Activated CD4-positive, alpha-beta memory T cell treated with anti-CD3 and anti-CD28 coated beads for 36 hours (primary cell): ENCODE results near the gene CTIF. TPM values are rescaled to one million over a fixed set of nuclear protein-coding genes. Genes with fewer than 3 reads are reported as not detected.

Experiments used
- CTCF ChIA-PET: fragments of 350-600 bp; sonication (Branson Sonifier 250); formaldehyde crosslinking; loops from one replicate; lab custom pipeline; 2021; ENCODE audit warnings: antibody characterized with exemption, inconsistent platforms; lab: Charles Lee
- POLR2A ChIA-PET: fragments of 350-600 bp; sonication (Branson Sonifier 250); formaldehyde crosslinking; loops from one replicate; lab custom pipeline; 2021; ENCODE audit warnings: antibody characterized with exemption; lab: Charles Lee
- DNase-seq: peaks from one replicate; pipeline ENCODE4 v3.0.0-alpha.2; 2020
- H3K27ac Mint-ChIP-seq: one replicate; pipeline ENCODE4 v1.8.0; 2021; ENCODE audit warnings: mixed read lengths
- H3K27me3 Mint-ChIP-seq: one replicate; pipeline ENCODE4 v1.8.0; 2021; ENCODE audit warnings: mixed read lengths
- H3K36me3 Mint-ChIP-seq: one replicate; pipeline ENCODE4 v1.8.0; 2021; ENCODE audit warnings: mixed read lengths
- H3K4me1 Mint-ChIP-seq: one replicate; pipeline ENCODE4 v1.8.0; 2021; ENCODE audit warnings: low read depth, mixed read lengths
- H3K4me3 Mint-ChIP-seq: one replicate; pipeline ENCODE4 v1.8.0; 2021; ENCODE audit warnings: mild to moderate bottlenecking, mixed read lengths
- H3K9me3 Mint-ChIP-seq: one replicate; pipeline ENCODE4 v1.8.0; 2021; ENCODE audit warnings: mixed read lengths
- intact Hi-C: fragments of 100-400 bp; cut with micrococcal nuclease; formaldehyde crosslinking; loops from one replicate; pipeline ENCODE4 v1.15.1; 2023
- total RNA-seq, 2 experiments: library from RNA; stranded (reverse); gene quantifications; one replicate each; pipeline ENCODE4 v1.2.3, GENCODE V29; 2021

The CTIF gene
- total RNA-seq, 2 experiments from 2014 or later, result 4.6 to 5.8 TPM

DNA sequence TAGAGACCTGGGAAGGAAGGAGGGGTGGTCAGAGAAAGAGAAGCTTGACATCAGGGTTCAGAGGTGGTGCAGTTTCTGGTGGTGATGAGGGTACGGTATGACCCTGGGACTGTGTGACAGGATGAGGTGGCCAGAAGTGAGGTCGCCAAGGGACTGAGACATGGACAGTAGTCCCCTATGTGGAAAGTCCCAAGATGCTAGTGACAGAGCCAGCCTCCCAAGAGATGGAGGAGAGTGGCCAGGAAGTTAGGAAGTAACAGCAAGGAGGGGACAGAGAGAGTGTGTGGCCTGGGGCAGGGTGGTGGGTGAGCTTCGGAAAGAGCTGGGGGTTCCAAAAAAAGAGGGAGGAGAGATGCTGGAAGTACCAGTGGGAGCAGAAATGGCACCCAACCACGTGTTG lies 345.9 kb downstream of the CTIF start:
- no peak overlapping the region for H3K4me3 Mint-ChIP-seq
- POLR2A ChIA-PET, result interaction anchor here (0.6 kb wide), 1 partner anchor 78 kb away, joined by 3 read pairs; no protein-coding TSS in a partner anchor

DNA sequence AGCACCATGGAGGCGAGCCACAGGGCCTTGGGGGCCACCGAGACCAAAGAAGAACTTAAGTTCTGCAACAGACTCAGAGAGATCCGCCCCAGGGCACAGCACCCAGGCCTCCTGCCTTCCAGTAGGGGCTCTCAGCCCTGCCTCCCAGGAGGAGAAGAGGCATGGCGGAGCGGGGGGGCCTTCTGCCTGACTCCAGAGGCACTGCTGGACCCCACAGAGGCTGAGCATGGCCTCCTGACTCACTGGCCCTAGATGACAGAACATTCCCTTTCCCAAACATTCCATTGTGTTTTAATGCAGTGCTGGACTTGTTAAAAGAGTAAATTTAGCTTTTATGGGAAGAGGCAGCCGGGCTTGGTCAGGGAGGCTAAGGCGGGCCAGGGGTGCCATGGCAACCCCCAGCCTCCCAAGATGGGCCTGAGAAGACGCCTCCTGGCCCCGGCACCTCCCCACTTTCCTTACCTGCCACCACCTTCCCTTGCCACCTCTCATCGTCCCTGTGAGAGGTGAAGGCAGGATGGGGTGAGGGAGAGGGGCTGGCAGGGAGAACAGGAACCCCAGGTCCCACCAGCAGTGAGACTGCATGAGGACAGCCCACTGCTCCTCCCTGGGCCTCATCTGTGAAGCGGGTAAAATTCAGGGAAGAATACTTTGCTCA lies 346.6 kb downstream of the CTIF start:
- Mint-ChIP-seq H3K36me3 (no peaks in the 10 kb centered on the region), H3K9me3 (no peaks in the 10 kb centered on the region), H3K27ac (no peak overlapping the region), H3K27me3 (no peaks in the 10 kb centered on the region), H3K4me1 (no peaks in the 10 kb centered on the region), H3K4me3 (no peak overlapping the region)
- intact Hi-C loops, result no loop called here
- ChIA-PET CTCF (no interaction called here), POLR2A (no interaction called here)
- DNase-seq, result no peak

More for the DNA sequence above, 345.9 kb downstream of the CTIF start:
- Mint-ChIP-seq H3K4me1 (no peaks in the 10 kb centered on the region), H3K36me3 (no peaks in the 10 kb centered on the region), H3K27ac (no peak overlapping the region), H3K9me3 (no peaks in the 10 kb centered on the region), H3K27me3 (no peaks in the 10 kb centered on the region)
- CTCF ChIA-PET, result no interaction called here
- intact Hi-C loops, result no loop called here
- no peak for DNase-seq

DNA sequence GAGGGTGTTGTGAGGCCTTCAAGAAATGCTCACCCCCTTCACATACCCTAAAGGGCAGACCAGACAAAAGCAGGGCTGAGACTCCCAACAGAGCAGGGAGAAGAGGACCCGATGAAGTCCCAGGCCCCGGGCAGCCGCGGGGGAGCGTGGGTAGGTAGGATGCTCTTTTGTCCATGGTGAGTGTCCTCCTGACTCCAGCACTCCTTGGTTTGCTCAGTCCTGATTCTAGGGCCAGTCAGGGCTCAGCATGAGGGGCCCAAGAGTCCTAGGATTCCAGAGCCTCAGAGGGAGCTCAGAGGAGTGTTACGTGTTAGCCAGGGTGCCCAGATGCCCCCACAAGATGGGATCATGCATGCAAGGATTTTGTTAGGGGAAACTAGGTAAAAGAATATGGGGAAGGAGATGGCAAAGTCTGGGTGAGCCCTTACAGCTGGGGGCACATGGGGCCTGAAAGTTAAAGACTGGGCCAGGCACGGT lies 347.1 kb downstream of the CTIF start:
- H3K4me1 Mint-ChIP-seq, result no peaks in the 10 kb centered on the region
- no peaks in the 10 kb centered on the region for H3K36me3 Mint-ChIP-seq
- DNase-seq, result no peak
- H3K27me3 Mint-ChIP-seq, result no peaks in the 10 kb centered on the region
- H3K27ac Mint-ChIP-seq, result no peak overlapping the region
- no peak overlapping the region for H3K4me3 Mint-ChIP-seq
- CTCF ChIA-PET, result no interaction called here
- intact Hi-C loops, result no loop called here
- H3K9me3 Mint-ChIP-seq, result no peaks in the 10 kb centered on the region
- POLR2A ChIA-PET, result no interaction called here

DNA sequence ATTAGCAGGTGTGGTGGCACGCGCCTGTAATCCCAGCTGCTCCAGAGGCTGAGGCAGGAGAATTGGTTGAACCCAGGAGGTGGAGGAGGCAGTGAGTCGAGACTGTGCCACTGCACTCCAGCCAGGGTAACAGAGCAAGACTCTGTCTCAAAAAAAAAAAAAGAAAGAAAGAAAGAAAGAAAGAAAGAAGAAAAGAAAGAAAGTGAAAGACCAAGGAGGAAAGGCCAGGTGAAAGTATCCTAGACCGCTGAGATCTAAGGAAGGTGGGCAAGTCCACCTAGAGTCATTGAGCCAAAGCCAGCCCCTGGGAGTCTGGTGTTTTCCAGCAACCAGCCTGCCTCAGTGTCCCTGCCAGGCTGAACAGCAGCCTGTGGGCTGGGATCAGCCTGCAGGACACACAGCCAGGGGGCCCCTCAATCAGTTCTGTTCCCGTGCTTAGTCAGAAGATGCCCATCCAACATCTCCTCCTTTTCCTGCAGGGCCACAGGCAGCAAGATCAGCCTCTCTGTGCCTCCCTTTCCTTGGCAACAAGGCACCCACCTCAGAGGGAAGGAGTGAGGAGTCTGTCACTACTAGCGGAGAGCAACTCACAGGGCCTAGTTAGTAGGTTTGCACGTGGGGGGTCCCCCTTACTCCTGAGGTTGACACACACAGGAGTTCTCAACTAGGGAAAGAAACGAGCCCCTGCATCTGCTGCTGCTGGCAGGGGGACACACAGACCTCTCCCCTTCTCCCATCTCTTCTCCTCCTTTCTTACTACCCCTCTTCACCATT lies 347.9 kb downstream of the CTIF start:
- no peaks in the 10 kb centered on the region for H3K36me3 Mint-ChIP-seq
- H3K9me3 Mint-ChIP-seq, result no peaks in the 10 kb centered on the region
- no peak overlapping the region for H3K4me3 Mint-ChIP-seq
- no peak overlapping the region for H3K27ac Mint-ChIP-seq
- no peaks in the 10 kb centered on the region for H3K27me3 Mint-ChIP-seq
- ChIA-PET POLR2A (no interaction called here), CTCF (no interaction called here)
- no peaks in the 10 kb centered on the region for H3K4me1 Mint-ChIP-seq
- DNase-seq, result no peak
- intact Hi-C loops, result no loop called here

DNA sequence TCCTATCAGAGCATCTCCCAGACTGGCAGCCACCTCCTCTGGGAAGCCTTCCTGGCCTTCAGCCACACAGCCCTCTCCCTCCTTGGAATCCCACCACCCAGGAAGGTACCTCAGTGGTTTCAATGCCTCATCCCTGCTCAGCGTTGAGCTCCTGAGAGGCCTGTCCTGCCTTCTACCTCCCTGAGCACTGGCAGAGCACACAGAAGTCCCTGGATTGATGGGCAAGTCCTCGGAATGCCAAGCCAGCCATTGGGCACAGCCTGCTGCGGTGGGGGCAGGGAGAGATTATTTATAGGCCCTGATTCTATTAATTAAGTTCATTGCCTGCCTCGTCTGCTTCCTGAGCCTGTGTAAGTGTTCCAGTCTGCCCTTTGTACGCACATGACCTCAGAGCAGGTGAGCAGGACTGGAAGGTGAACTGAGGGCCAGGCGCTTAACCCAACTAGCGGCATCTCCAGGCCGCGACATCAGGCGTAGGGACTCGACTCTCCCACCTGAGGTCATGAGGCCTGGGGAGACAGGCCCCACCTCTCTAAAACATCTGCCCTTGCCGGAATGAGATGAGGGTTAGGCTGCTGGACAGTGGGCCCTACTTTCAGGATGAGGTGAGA lies 348.6 kb downstream of the CTIF start:
- POLR2A ChIA-PET, result no interaction called here

DNA sequence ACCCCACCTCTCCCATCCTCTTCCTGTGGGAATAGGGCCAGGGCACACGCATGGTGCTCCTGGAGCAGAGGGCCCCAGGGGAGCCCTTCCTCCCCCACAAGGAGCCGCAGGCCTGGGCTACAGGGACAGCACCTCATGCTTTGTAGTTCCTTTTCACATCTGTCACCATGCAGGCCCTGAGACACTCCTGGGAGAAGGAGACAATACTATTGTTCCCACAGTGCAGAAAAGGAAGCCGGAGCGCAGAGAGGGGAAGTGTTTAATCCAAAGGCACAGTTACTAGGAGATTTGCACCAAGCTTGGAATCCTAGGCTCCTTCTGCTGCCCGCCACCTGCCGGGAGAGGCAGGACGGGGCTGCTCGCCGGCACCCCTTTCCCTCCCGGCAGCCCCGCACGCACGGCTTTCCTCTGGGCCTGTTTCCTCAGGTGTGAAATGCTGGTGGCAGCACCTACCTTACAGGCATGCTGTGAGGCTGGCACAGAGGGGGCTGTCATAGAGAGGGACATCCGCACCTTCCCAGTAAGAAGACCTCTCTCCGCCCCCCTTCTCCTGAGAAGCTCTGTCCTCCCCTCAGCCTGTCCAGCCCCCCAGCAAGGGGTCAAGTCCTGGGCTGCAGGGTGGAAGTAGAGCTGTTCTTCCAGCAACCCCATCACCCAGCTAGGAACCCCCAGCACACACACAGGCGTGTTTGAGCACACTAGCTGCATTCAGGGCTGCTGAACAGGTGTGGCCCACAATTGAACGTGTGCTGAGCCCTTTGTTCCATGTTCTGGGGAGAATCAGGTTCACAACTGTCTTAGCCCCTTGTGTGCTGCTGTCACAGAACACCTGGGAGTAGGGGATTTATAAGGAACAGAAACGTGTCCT lies 349.3 kb downstream of the CTIF start:
- H3K4me3 Mint-ChIP-seq, result no peak overlapping the region
- intact Hi-C loops, result no loop called here
- no peak for DNase-seq
- CTCF ChIA-PET, result no interaction called here
- H3K27me3 Mint-ChIP-seq, result no peaks in the 10 kb centered on the region
- no peak overlapping the region for H3K27ac Mint-ChIP-seq
- POLR2A ChIA-PET, result no interaction called here
- no peaks in the 10 kb centered on the region for H3K9me3 Mint-ChIP-seq
- H3K36me3 Mint-ChIP-seq, result no peaks in the 10 kb centered on the region
- no peaks in the 10 kb centered on the region for H3K4me1 Mint-ChIP-seq

More for the DNA sequence above, 348.6 kb downstream of the CTIF start:
- Mint-ChIP-seq H3K9me3 (no peaks in the 10 kb centered on the region), H3K4me1 (no peaks in the 10 kb centered on the region), H3K4me3 (no peak overlapping the region), H3K27me3 (no peaks in the 10 kb centered on the region), H3K27ac (no peak overlapping the region), H3K36me3 (no peaks in the 10 kb centered on the region)
- CTCF ChIA-PET, result no interaction called here
- DNase-seq, result no peak
- intact Hi-C loops, result no loop called here

DNA sequence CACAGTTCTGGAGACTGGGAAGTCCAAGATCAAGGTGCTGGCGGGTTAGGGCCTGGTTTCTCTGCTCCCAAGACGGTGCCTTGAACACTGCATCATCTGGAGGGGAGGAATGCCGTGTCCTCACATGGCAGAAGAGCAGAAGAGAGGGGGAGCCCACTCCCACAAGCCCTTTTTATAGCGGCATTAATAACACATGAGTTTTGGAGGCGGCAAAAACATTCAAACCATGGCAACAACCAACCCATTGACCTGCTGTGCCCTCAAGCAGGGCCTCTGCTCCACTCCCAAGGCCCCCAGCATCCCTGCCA lies 349.9 kb downstream of the CTIF start:
- DNase-seq, result no peak
- H3K4me3 Mint-ChIP-seq, result no peak overlapping the region
- ChIA-PET CTCF (no interaction called here), POLR2A (no interaction called here)
- H3K27me3 Mint-ChIP-seq, result no peaks in the 10 kb centered on the region
- no peaks in the 10 kb centered on the region for H3K4me1 Mint-ChIP-seq
- H3K9me3 Mint-ChIP-seq, result no peaks in the 10 kb centered on the region
- H3K36me3 Mint-ChIP-seq, result no peaks in the 10 kb centered on the region
- intact Hi-C loops, result no loop called here
- H3K27ac Mint-ChIP-seq, result no peak overlapping the region

DNA sequence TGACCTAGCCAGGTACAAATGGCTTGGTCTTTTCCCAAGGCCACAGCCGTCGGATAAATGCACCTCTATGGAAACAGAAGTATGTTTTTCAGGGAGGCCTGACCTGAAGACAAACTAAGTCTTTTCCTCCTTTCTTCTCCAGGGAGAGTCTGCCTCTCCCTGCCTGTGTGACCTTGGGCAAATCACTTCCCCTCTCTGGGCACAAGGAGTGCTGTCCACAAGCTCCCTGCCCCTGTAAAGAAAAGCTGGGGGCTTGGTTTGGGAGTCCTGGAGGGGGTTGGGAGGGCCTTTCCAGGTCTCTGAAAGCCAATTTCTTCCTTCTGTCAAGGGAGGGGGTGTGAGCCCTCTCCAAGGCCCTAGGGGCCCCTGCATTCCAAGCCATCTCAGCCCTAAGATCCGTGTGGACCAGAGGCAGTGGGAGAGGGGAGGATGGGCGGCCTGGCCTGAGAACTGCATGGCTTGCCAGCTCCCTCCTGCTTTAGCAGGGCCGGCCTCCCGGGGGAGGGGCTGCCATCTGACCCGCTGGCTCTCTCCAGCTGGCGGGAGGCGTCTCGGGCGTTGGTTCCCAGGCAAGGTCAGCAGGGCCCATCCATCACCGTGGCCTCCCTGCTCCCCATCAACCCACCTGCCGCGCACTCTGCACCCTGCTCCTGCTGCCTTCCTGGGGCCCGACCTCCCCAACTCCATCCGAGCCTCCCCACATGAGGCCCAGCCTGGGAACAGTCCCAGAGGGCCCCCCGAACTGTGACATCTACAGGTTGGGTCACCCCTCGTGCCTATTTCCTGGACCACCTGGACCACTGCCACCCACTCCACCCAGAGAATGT lies 350.5 kb downstream of the CTIF start:
- POLR2A ChIA-PET, result no interaction called here
- no peaks in the 10 kb centered on the region for H3K27me3 Mint-ChIP-seq
- no peak overlapping the region for H3K27ac Mint-ChIP-seq
- intact Hi-C loops, result no loop called here
- CTCF ChIA-PET, result no interaction called here
- no peaks in the 10 kb centered on the region for H3K36me3 Mint-ChIP-seq
- H3K4me3 Mint-ChIP-seq, result no peak overlapping the region
- no peak for DNase-seq
- no peaks in the 10 kb centered on the region for H3K9me3 Mint-ChIP-seq
- H3K4me1 Mint-ChIP-seq, result no peaks in the 10 kb centered on the region

DNA sequence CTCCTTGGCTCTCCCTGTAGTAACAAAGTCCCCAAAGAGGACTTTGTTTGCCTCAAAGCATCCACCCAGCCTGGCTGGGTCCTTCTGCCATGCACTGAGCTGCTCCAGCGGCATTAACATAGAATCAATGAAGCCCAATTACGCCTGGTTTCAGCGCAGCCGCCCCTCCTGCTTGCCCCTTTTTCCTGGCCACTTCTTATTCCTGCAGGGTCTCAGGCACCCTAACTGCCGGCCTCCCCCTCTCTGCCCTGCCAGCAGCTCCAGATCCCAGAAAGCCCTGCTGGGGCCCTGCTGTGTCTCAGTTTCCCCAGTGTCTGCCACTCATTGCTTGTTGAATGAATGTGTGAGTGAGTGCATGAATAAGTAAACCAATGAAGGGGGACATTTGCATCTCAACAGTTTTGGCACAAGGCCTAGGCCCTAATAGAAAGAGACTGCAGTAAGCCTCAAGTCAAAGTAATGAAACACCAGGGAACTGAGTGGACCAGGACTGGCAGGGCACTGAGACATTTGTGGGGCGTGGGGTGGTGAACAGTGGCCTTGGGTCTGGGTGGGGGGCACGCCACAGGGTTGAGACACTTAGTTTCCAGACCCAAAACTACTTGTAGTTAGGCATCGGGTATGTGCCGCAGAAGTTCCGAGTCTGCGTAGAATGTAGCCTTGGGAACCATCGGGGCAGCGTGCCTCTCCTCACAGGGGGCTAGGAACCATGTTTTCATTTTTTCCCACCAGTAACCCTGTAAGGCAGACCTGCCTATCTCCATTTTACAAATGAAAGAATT lies 351.3 kb downstream of the CTIF start:
- H3K27me3 Mint-ChIP-seq, result no peaks in the 10 kb centered on the region
- intact Hi-C loops, result no loop called here
- ChIA-PET POLR2A (no interaction called here), CTCF (no interaction called here)
- H3K27ac Mint-ChIP-seq, result no peak overlapping the region
- H3K4me1 Mint-ChIP-seq, result no peaks in the 10 kb centered on the region
- no peaks in the 10 kb centered on the region for H3K36me3 Mint-ChIP-seq
- no peaks in the 10 kb centered on the region for H3K9me3 Mint-ChIP-seq
- no peak overlapping the region for H3K4me3 Mint-ChIP-seq
- DNase-seq, result no peak

DNA sequence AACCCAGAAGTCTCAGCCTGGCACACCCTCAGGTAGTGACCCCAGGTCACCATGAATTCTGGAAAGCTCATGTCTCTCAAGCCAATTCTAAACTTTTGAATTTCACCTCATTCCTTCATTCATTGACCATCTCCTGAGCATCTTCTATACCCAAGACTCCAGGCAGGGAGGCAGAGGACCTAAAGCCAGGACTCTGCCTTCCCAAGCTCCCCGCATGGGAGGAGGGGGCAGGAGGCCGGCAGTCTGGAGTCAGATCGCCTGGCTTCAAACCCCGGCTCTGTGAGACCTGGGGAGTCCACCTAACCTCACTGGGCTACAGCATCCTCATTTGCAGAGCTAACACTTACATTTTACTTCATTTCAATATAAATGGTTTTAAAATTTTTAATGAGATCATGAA lies 352.9 kb downstream of the CTIF start:
- H3K27ac Mint-ChIP-seq, result no peak overlapping the region
- no peaks in the 10 kb centered on the region for H3K27me3 Mint-ChIP-seq
- CTCF ChIA-PET, result no interaction called here
- no peaks in the 10 kb centered on the region for H3K9me3 Mint-ChIP-seq
- H3K4me1 Mint-ChIP-seq, result peaks cover 1% of the 10 kb centered on the region
- DNase-seq, result no peak
- POLR2A ChIA-PET, result no interaction called here
- intact Hi-C loops, result no loop called here
- H3K36me3 Mint-ChIP-seq, result no peaks in the 10 kb centered on the region
- no peak overlapping the region for H3K4me3 Mint-ChIP-seq
